GM18951 (cell line): ENCODE measurements around the gene RBM19.
A peak's percentile ranks its signal among the peaks of the same experiment; 100 is the strongest.
"Not testable (repeated sequence)": the region's sequence is repeated elsewhere in the genome, so short reads cannot be mapped to it uniquely, and the experiment has no call there.

Source experiments
- POLR2A ChIP-seq: IDR thresholded peaks from 4 replicates; pipeline ENCODE4 v1.6.1; 2011; ENCODE audit warnings: mild to moderate bottlenecking; ENCODE audit not compliant: insufficient read length, insufficient read depth; ENCODE audit errors: extremely low read depth
- in situ Hi-C: fragments of 300-500 bp; cut with MboI; formaldehyde crosslinking; loops from one replicate; pipeline ENCODE4 v1.12.0; 2022; ENCODE audit warnings: low sequenced_read_pairs, mixed read lengths, inconsistent platforms; ENCODE audit not compliant: unreplicated experiment

Gene RBM19, protein sequence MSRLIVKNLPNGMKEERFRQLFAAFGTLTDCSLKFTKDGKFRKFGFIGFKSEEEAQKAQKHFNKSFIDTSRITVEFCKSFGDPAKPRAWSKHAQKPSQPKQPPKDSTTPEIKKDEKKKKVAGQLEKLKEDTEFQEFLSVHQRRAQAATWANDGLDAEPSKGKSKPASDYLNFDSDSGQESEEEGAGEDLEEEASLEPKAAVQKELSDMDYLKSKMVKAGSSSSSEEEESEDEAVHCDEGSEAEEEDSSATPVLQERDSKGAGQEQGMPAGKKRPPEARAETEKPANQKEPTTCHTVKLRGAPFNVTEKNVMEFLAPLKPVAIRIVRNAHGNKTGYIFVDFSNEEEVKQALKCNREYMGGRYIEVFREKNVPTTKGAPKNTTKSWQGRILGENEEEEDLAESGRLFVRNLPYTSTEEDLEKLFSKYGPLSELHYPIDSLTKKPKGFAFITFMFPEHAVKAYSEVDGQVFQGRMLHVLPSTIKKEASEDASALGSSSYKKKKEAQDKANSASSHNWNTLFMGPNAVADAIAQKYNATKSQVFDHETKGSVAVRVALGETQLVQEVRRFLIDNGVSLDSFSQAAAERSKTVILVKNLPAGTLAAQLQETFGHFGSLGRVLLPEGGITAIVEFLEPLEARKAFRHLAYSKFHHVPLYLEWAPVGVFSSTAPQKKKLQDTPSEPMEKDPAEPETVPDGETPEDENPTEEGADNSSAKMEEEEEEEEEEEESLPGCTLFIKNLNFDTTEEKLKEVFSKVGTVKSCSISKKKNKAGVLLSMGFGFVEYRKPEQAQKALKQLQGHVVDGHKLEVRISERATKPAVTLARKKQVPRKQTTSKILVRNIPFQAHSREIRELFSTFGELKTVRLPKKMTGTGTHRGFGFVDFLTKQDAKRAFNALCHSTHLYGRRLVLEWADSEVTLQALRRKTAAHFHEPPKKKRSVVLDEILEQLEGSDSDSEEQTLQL

GRCh38 chr12:113965951-113966797 lies at the start of gene RBM19:
Gene RBM19 (minus strand): TSS chr12:113966325. CDS start chr12:113966227, 98 bp downstream.
- TF ChIP-seq POLR2A, result peak; percentile 76
- in situ Hi-C loops, result no loop called here

DNA sequence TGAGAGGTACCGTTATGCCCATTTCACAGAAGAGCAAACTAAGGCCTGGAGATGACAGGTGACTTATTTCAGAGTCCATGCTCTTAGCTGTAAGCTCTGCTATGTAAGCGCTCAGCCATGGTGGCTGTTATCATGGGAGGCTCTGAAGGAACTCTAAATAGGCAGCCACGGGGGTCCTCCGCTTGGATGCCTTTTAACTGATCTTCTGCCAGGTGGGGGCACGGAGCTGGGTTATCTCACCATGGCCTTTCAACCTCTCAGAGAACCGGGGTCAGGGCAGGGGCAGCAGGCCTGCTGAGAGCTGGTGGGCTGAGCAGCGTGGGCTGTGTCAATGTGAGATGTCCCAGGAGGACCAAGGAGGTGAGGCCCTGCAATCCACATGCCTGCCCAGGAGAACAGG lies 49.7 kb upstream of the RBM19 start:
- in situ Hi-C loops, result no loop called here
- TF ChIP-seq POLR2A, result no peak

GRCh38 chr12:114013575-114014345 lies 47.6 kb upstream of the RBM19 start:
- TF ChIP-seq POLR2A, result no peak
- in situ Hi-C loops, result no loop called here

DNA sequence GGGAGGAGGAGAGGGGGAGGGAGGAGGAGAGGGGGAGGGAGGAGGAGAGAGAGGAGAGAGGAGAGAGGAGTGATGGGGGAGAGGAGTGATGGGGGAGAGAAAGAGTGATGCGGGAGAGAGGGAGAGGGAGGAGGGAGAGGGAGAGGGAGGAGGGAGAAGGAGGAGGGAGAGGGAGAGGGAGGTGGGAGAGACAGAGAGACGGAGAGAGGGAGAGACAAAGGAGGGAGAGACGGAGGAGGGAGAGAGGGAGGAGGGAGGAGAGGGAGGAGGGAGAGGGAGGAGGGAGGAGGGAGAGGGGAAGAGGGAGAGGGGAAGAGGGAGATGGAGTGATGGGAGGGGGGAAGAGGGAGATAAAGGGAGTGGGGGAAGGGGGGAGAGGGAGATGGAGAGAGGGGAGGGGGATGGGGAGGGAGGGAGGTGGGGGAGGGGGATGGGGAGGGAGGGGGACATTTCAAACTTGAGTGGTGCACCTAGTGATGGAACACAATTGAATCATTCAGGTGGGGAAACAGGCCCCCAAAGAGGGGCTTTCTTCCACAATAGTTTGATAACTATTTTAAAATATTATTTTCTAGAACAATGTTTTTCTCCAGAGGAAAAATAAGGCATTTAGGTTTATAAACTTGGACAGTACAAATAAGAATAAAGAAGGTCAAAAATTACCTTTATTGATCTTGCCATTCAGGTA lies 46.8 kb upstream of the RBM19 start:
- in situ Hi-C loops, result no loop called here
- TF ChIP-seq POLR2A, result no peak

DNA sequence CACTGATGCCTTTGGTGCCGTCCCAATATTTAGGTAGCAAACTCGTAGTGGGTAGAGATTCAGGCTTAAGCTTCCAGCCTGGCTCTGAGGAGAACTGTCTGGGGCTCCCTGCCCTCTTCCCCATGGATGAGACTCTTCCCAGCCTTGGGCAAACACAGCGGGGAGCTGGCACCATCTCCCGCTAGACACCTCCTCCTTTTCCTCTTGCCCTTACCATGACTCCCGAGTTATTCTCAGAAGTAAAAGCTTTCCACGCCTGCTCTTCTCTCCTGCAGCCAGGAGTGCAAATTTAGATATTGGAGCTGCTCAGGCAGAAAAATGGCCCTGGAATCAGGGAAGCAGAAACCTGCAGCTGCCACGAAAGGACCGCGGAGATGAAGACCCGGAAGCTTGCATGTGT lies 45.6 kb upstream of the RBM19 start:
- in situ Hi-C loops, result no loop called here
- TF ChIP-seq POLR2A, result no peak

DNA sequence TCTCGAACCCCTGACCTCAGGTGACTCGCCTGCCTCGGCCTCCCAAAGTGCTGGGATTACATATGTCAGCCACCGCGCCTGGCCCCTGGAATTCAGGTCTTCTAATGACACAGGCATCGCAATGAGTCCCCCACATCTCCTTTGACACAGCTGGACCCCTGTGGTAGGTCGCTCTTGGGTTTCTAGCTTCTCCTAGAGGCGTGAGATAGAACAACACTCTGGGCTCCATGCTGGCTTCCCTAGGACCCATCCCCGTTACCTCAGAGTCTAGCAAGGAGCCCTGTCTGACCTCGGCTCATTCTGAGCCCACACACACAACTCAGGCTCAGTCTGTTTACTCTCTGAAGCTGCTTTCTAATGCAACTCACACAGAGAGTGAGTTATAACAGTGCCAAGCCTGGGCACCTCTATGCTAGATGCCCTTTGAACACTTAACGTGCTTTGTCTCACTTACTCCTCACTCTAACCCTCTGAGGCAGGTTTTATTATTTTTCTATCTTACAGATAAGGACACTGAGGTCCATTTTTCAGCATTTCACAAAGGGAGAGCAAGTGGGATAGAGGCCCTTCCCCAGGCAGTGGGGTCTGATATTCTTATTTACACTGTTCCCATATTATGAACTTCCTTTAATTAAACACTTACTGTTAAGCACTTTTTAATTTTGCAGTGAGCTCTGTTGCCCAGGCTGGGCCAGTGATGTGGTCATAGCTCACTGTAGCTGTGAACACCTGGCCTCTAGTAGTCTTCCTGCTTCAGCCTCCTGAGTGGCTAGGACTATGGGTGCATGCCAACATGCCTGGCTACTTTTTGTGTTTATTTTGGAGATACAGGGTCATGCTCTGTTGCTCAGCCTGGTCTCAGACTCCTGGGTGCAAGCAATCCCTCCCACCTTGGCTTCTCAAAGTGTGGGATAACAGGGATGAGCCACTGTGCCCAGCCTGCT lies 40.6 kb upstream of the RBM19 start:
- in situ Hi-C loops, result no loop called here

GRCh38 chr12:114004402-114004801 lies 38.3 kb upstream of the RBM19 start:
- in situ Hi-C loops, result no loop called here
- no peak for TF ChIP-seq POLR2A

More for the DNA sequence above, 40.6 kb upstream of the RBM19 start:
- no peak for TF ChIP-seq POLR2A

GRCh38 chr12:114003286-114003685 lies 37.2 kb upstream of the RBM19 start:
- no peak for TF ChIP-seq POLR2A
- in situ Hi-C loops, result no loop called here

- TF ChIP-seq POLR2A, result no peak
- in situ Hi-C loops, result no loop called here
Measured at GRCh38 chr12:114001511-114002340, 35.6 kb upstream of the RBM19 start.

DNA sequence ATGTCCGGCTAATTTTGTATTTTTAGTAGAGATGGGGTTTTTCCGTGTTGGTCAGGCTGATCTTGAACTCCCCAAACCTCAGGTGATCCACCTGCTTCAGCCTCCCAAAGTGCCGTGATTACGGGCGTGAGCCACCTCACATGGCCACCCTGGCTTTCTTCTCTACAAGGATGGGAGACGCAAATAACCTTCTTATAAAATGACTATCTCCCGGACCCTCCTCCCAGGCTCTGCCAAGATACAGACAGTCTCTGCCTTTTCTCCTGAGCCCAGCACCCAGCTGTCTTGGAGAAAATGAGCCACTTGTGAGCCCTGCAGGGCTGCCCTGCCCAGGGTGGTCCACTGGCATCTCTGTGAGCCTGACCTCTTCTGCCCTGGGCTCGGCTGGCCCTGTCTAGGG lies 34.7 kb upstream of the RBM19 start:
- TF ChIP-seq POLR2A, result no peak
- in situ Hi-C loops, result no loop called here

GRCh38 chr12:114000261-114000660 lies 34.1 kb upstream of the RBM19 start:
- in situ Hi-C loops, result not testable (repeated sequence)
